ENCODE measurements around the gene MPZL2. TPM values are rescaled to one million over a fixed set of nuclear protein-coding genes. Genes with fewer than 3 reads are reported as not detected.

Gene MPZL2
- total RNA-seq, 2 donors from 2014 or later, result 19.7 to 48.5 TPM

DNA sequence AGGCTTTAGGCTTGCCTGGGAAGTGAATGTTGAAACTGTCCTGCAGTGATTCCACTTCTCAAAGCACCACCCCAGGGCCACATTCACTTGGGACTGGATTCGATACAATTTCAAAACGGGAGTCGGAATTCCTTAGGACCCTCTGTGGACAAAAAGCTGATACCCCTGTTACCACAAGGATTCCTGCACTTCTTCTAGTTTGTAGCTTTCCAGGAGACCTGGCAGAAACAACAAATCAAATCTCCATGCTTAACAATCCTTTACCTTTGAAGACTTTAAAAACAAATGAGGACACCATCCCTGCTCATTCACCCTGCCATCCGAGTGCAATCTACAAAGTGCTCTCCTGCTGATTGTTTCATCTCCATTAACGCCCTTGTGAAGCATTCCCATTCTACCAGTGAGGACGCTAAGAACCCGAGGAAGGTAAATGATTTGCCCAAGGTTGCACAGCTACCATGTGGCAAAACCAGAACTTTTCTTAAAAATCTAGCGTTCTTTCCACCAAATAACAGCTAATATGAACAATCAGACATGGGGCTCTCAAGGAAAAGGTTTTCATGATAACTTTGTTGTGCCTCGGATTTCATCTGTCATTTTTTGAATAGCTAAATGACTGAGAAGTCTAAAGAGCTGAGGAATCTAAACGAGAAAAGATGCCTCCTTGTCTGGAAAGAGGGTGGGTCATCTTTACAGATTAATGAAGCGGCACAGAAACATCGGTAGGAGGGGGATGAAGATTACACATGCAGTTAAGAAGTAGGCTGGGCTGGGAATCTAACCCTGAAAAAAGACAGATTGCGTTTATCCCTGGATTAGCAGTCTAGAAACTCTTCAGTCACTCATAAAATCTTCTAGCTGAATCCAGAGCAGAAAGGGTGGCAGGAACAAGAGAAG, 720 bp upstream of the MPZL2 start:
- H3K27ac ChIP-seq, result peak overlapping the region; percentile 78 to 91 (median 85)
- H3K4me3 ChIP-seq, result peak overlapping the region; percentile 9 to 11
- no peaks in the 10 kb centered on the region for H3K36me3 ChIP-seq (replicated peaks in 1 of 2; ENCODE audit: insufficient read depth in 1 of 2, low read depth in 2 of 2)
- 44 to 53% methylated on average over 13 of the region's 13 CpGs for WGBS, 2 donors
- no peaks in the 10 kb centered on the region for H3K27me3 ChIP-seq
- TF ChIP-seq, protein P1, sequence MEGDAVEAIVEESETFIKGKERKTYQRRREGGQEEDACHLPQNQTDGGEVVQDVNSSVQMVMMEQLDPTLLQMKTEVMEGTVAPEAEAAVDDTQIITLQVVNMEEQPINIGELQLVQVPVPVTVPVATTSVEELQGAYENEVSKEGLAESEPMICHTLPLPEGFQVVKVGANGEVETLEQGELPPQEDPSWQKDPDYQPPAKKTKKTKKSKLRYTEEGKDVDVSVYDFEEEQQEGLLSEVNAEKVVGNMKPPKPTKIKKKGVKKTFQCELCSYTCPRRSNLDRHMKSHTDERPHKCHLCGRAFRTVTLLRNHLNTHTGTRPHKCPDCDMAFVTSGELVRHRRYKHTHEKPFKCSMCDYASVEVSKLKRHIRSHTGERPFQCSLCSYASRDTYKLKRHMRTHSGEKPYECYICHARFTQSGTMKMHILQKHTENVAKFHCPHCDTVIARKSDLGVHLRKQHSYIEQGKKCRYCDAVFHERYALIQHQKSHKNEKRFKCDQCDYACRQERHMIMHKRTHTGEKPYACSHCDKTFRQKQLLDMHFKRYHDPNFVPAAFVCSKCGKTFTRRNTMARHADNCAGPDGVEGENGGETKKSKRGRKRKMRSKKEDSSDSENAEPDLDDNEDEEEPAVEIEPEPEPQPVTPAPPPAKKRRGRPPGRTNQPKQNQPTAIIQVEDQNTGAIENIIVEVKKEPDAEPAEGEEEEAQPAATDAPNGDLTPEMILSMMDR (IDR thresholded peaks at IDR 0.05), result no peak
- TF ChIP-seq POLR2A (IDR thresholded peaks at IDR 0.05), result no peak
- H3K9me3 ChIP-seq, result no peaks in the 10 kb centered on the region
- ATAC-seq, result no peak
- peaks cover 32% of the 10 kb centered on the region for H3K4me1 ChIP-seq
- DNase-seq, result no peak
- intact Hi-C loops (cut with DNase I), result no loop called here

DNA sequence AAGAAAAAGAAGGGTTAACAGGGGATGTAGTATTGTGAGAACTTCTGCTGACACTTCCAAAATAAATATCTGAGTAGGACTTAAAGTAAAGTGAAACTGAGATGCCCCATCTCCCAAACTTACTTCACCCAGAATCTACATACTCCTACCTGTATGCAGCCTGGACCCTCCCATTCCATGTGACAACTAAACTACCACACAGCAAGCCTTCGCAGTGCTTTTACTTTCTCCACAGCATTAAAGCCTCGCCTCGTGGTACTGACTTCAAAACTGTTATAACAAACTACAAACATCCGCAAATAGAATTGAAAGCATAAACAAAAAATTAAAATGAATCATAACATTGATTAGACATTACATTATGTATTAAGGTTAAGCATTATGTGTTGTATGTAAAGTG, 985 bp downstream of the MPZL2 start:
- Histone ChIP-seq H3K27me3 (no peaks in the 10 kb centered on the region), H3K4me1 (peaks cover 32% of the 10 kb centered on the region), H3K9me3 (no peaks in the 10 kb centered on the region), H3K36me3 (replicated peaks in 1 of 2; ENCODE audit: insufficient read depth in 1 of 2, low read depth in 2 of 2) (peaks cover 0 to 2% of the 10 kb centered on the region in 2 donors), H3K27ac (peak overlapping the region; percentile 78 to 91 (median 85)), H3K4me3 (peak overlapping the region in 1 of 2 donors; percentile 11)
- DNase-seq (peak in 2 of 4 donors; percentile 15 to 20), ATAC-seq (no peak)
- intact Hi-C loops (cut with DNase I), result no loop called here
- WGBS, 2 donors, result 13 to 22% methylated on average over 4 of the region's 4 CpGs
- TF ChIP-seq, protein P1 (IDR thresholded peaks at IDR 0.05), result no peak
- TF ChIP-seq POLR2A (IDR thresholded peaks at IDR 0.05), result no peak

DNA sequence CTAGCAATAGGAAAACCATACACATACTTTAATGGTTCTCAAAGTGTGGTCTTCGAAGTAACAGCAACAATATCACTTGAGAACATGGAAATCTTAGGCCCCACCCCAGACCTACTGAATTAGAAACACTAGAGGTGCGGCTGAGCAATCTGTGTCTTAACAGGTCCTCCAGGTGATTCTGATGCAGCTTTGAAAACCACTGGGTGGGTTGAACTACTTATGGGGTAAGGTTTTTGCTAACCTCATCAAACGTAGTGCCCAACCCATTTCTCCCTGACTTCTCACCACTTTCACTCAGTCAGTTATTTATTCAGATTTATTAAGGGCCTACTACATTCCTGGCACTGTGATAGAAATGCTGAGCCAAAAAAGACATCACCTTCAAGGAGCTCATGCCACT, 3.7 kb downstream of the MPZL2 start:
- Histone ChIP-seq H3K27me3 (no peaks in the 10 kb centered on the region), H3K4me3 (no peak overlapping the region), H3K4me1 (peaks cover 23% of the 10 kb centered on the region), H3K27ac (no peak overlapping the region), H3K9me3 (no peaks in the 10 kb centered on the region), H3K36me3 (replicated peaks in 1 of 2; ENCODE audit: insufficient read depth in 1 of 2, low read depth in 2 of 2) (peaks cover 0 to 4% of the 10 kb centered on the region in 2 donors)
- 77 to 87% methylated on average over 3 of the region's 3 CpGs for WGBS, 2 donors
- TF ChIP-seq POLR2A (IDR thresholded peaks at IDR 0.05), result no peak
- TF ChIP-seq, protein P1 (IDR thresholded peaks at IDR 0.05), result no peak
- DNase-seq (no peak), ATAC-seq (no peak)
- intact Hi-C loops (cut with DNase I), result no loop called here

DNA sequence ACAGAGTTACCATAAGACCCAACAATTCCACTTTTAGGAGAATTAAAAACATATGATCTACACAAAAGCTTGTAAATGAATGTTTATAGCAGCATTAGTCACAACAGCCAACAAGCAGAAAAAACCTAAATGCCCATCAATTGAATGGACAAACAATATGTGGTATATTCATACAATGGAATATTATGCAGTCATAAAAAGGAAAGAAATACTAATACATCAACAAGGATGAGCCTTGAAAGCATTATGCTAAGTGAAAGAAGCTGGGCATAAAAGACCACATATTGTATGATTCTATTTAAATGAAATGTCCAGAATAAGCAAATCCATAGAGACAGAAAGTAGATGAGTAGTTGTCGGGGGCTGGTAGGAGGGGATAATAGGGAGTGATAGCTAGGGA, 5.0 kb downstream of the MPZL2 start:
- Histone ChIP-seq H3K27ac (no peak overlapping the region), H3K36me3 (replicated peaks in 1 of 2; ENCODE audit: insufficient read depth in 1 of 2, low read depth in 2 of 2) (peaks cover 0 to 4% of the 10 kb centered on the region in 2 donors), H3K27me3 (no peaks in the 10 kb centered on the region), H3K4me1 (peaks cover 14% of the 10 kb centered on the region), H3K4me3 (no peak overlapping the region), H3K9me3 (no peaks in the 10 kb centered on the region)
- ATAC-seq, result no peak
- no peak for TF ChIP-seq POLR2A (IDR thresholded peaks at IDR 0.05)
- TF ChIP-seq, protein P1 (IDR thresholded peaks at IDR 0.05), result no peak
- 98 to 100% methylated on average over 1 of the region's 1 CpG for WGBS, 2 donors
- no peak for DNase-seq
- intact Hi-C loops (cut with DNase I), result no loop called here
